HG03520 (cell line): ENCODE measurements around the gene C1GALT1.
"Not testable (repeated sequence)": the region's sequence is repeated elsewhere in the genome, so short reads cannot be mapped to it uniquely, and the experiment has no call there.

Experiments used
- ATAC-seq: cut with Tn5 transposase; IDR thresholded peaks from one replicate; pipeline ENCODE4 v1.9.1; 2021; ENCODE audit warnings: mild to moderate bottlenecking, moderate library complexity; ENCODE audit not compliant: unreplicated experiment

Gene C1GALT1

GRCh38 chr7:7231865-7232264 lies 49.5 kb downstream of the C1GALT1 start:
- no peak for ATAC-seq

- no peak for ATAC-seq
Measured at GRCh38 chr7:7235347-7235746, 53.0 kb downstream of the C1GALT1 start.

GRCh38 chr7:7236041-7236440 lies 53.7 kb downstream of the C1GALT1 start:
- no peak for ATAC-seq

GRCh38 chr7:7237201-7237977 lies 55.0 kb downstream of the C1GALT1 start:
- ATAC-seq = no peak

- ATAC-seq = no peak
Measured at GRCh38 chr7:7237978-7238267, 55.6 kb downstream of the C1GALT1 start.

GRCh38 chr7:7239346-7239745 lies 57.0 kb downstream of the C1GALT1 start:
- ATAC-seq = no peak

- no peak for ATAC-seq
Measured at GRCh38 chr7:7242899-7243298, 60.6 kb downstream of the C1GALT1 start.

GRCh38 chr7:7245233-7245632 lies 62.9 kb downstream of the C1GALT1 start:
- not testable (repeated sequence) for ATAC-seq

- no peak for ATAC-seq
Measured at GRCh38 chr7:7246223-7246622, 63.9 kb downstream of the C1GALT1 start.

GRCh38 chr7:7247658-7248057 lies 65.3 kb downstream of the C1GALT1 start:
- no peak for ATAC-seq

DNA sequence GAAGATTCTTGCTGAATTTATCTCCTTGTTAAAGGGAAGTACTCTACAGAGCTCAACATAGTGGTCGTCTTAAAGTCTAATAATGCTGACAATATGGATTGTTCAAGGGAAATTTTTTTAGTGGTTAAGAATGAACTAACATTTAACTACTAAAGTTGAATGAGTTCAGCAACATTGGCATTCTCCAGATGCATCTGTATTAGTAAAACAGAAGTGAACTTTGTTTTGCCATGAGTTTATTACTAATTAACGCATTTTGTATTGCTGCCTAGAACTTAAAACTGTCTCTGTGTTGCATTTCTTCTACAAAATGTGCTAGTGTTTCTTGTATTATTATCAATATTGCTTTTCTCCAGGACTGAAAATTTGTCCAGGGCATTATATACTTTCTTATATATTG lies 67.5 kb downstream of the C1GALT1 start:
- ATAC-seq = no peak

GRCh38 chr7:7251742-7252141 lies 69.4 kb downstream of the C1GALT1 start:
- ATAC-seq = peak; percentile 98

DNA sequence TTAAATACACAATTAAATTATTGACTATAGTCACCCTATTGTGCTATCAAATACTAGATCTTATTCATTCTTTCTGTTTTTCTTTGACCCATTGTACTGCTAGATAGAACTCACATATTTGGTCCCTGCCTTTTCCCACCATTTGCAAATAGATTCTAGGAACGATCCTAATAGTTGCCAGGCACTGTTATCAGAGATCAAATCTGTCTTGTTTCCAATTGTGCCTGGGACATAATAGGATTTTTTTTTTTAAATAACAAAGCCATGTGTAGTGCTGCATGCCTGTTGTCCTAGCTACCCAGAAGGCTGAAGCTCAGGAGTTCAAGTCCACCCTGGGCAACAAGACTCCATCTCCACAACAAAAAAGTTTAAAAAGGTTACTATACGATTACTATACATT lies 72.0 kb downstream of the C1GALT1 start:
- no peak for ATAC-seq

DNA sequence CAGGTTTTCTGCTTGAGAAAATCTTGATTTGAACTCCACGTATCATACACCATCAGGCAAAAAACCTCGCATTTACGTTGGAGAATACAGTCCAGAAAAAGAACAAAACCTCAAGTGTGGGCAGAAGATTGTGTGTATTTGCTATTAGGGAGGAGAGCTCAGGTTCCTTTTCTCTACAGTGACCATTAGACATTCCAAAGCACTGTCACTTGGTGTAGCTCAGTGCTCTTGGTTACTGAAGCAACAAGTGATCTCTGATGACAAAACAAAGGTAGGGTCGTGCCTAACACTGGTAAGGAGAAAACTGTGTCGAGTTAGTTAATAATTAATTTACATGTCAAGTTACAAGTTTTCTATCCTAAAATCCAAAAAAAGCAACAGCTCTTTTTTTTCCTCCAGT lies 72.6 kb downstream of the C1GALT1 start:
- no peak for ATAC-seq

GRCh38 chr7:7256731-7257274 lies 74.5 kb downstream of the C1GALT1 start:
- ATAC-seq = no peak

DNA sequence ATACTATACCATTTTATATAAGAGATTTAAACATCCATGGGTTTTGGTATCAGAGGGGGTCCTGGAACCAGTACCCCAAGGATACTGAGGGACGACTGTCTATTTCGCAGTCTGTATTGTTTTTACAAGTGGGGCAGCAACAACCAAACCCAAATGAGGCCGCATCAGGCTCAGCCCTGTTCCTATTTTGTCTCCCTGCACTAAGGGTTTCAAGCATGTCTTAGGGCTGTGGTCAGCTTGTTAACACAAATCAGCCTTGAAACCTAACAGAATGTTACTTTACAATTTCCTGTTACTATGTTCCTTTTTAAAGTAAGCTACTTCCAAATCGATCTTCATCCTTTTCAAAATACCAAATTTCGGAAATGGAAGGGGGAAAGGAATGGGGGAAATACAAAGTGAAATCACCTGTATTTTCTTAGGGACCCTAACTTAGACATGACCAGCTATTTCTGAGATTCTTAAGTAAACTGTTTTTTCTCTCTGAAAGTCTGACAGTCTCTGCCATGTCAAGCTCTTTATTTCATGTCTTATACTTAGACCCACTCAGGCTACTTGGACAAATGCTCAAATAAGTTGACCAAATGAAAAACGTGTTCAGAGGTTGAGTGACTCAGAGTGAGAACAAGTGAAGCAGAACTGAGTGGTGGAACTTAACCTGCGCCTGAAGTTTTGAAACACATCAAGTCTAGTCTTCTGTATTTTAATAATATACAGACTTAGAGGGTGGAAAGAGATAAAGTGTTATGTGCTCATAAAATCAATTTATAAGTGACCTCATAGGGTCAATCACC lies 75.8 kb downstream of the C1GALT1 start:
- peak; percentile 92 for ATAC-seq

- no peak for ATAC-seq
Measured at GRCh38 chr7:7261863-7262262, 79.5 kb downstream of the C1GALT1 start.

DNA sequence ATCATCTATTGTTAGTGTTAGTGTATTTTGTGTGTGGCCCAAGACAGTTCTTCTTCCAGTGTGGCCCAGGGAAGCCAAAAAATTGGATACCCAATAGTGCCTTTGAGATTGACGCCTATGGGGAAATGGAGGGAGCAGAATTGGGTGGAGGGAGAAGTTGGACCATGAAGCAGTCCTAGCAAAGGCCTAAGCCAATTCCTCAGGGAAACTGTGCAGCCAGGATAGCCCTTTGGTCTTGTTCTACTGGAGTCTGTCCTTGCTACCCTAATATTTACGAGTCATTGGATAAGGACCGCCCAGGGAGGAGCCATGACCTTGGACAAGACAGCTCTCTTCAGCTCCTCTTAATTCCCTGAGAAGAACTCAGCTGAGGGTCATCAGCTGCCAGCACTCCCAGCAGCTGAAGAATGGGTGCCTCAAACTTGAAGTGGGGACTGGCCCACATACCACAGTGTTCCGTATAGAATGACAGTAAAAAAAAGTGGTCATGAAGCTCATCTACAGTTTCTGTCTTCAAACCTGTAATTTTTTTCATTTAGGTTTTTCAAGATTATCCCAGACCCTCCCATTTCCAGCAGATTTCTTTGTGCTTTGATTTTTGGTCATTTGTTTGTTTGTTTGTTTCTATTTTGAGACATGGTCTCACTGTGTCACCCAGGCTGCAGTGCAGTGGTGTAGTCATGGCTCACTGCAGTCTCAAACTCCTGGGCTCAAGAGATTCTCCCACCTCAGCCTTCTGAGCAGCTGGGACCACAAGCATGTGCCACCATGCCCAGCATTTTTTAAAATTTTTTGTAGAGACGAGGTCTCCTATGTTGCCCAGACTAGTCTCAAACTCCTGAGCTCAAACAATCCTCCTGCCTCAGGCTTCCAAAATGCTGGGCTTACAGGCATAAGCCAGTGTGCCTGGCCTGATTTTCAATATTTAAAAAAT lies 81.2 kb downstream of the C1GALT1 start:
- ATAC-seq = no peak

GRCh38 chr7:7264306-7265040 lies 82.1 kb downstream of the C1GALT1 start:
- ATAC-seq = no peak
